Stomach (tissue), 9 donors: ENCODE results near the gene NCK1. TPM values are rescaled to one million over a fixed set of nuclear protein-coding genes. Genes with fewer than 3 reads are reported as not detected.

ENCODE experiments used
- DNase-seq, 2 donors: peaks; one replicate each; pipeline versions ENCODE4 v3.0.0 to v3.0.0-alpha.2; 2013 to 2019
- H3K27ac ChIP-seq, 5 donors: fragments of 200-600 bp in 4 of 5; sonication (generic) in 4 of 5; one replicate each; pipeline ENCODE4 v1.5.1; 2013 to 2019; ENCODE audit warnings: mild to moderate bottlenecking in 1 of 5, moderate library complexity in 1 of 5
- H3K27me3 ChIP-seq, 3 donors: fragments of 200-600 bp; sonication (generic); one replicate each; pipeline ENCODE4 v1.5.1; 2017 to 2019; ENCODE audit warnings: mixed run types in 1 of 3
- H3K36me3 ChIP-seq, 4 donors: fragments of 200-600 bp; sonication (generic); 1 replicate in 3 of 4; 2 replicates in 1 of 4; pipeline ENCODE4 v1.5.1; 2016 to 2019
- H3K4me1 ChIP-seq, 4 donors: fragments of 200-600 bp; sonication (generic); one replicate each; pipeline ENCODE4 v1.5.1; 2016 to 2019
- H3K4me3 ChIP-seq, 4 donors: fragments of 200-600 bp; sonication (generic) in 3 of 4; one replicate each; pipeline ENCODE4 v1.5.1; 2016 to 2019; ENCODE audit warnings: mild to moderate bottlenecking in 1 of 4
- H3K9me3 ChIP-seq, 4 donors: fragments of 200-600 bp; sonication (generic); one replicate each; pipeline ENCODE4 v1.5.1; 2016 to 2019
- EP300 ChIP-seq: sonication (generic); formaldehyde crosslinking; IDR thresholded peaks from one replicate; pipeline ENCODE4 v1.6.1; 2017; ENCODE audit warnings: antibody characterized with exemption
- POLR2A ChIP-seq, 4 donors: fragments of 450-650 bp; IDR thresholded peaks; one replicate each; pipeline ENCODE4 v1.6.1; 2016; ENCODE audit warnings: antibody characterized with exemption in 4 of 4, control low read depth in 2 of 4, mild to moderate bottlenecking in 1 of 4, moderate library complexity in 1 of 4
- POLR2AphosphoS5 ChIP-seq, 3 donors: sonication (generic); formaldehyde crosslinking; IDR thresholded peaks; one replicate each; pipeline ENCODE4 v1.6.1; 2016; ENCODE audit warnings: antibody characterized with exemption in 3 of 3
- WGBS, 5 donors: extraction: QIAGEN DNeasy Blood & Tissue Kit in 3 of 5; methylation state at CpG; one replicate each; pipeline versions ENCODE4 v1.1.5 to v1.1.7; 2013 to 2018; 5-methylcytosine and 5-hydroxymethylcytosine counted together
- intact Hi-C: fragments of 100-400 bp; cut with DNase I; formaldehyde crosslinking; loops from one replicate; pipeline ENCODE4 v1.15.1; 2023; ENCODE audit warnings: low total_unique reads
- polyA plus RNA-seq, 3 donors: library from polyadenylated mRNA; stranded (reverse); fragments of 200-250 nt; gene quantifications; one replicate each; pipeline ENCODE4 v1.2.3, GENCODE V29; 2013
- total RNA-seq, 5 donors: library from RNA; depleted of rRNA; stranded (reverse); fragments of >200 nt; gene quantifications; one replicate each; pipeline versions ENCODE4 v1.1.0 to v1.2.3, GENCODE V29; 2014 to 2016
- TF ChIP-seq, protein P1 (sequence below), 7 experiments: fragments of 450-650 bp in 4 of 7; fragments of 200-600 bp in 3 of 7; sonication (generic) in 3 of 7; IDR thresholded peaks; one replicate each; pipeline ENCODE4 v1.5.1; 2016 to 2019; ENCODE audit warnings: antibody characterized with exemption in 7 of 7, control low read depth in 2 of 7, mild to moderate bottlenecking in 1 of 7
- donor health status: healthy with polysubstance abuse.
- donor health status: Bipolar disorder and iron deficiency.
- donor health status: healthy.

The NCK1 gene
- total and polyA plus RNA-seq, 8 donors: 11.9 to 59.8 (median 25.2) TPM

DNA sequence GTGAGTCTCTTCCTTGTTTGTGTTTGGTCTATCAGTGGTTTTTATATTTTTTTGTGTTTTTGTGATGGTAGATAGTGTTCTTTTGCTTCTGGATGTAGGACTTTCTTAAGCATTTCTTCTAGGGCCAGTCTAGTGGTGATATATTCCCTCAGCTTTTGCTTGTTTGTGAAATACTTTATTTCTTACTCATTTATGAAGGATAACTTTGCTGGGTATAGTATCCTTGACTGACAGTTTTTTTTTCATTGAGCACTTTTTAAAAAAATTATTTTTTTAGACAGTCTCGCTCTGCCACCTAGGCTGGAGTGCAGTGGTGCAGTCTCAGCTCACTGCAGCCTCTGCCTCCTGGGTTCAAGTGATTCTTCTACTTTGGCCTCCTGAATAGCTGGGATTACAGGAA is 41.9 kb downstream of the NCK1 start:
- H3K27ac ChIP-seq: no peak overlapping the region
- H3K4me1 ChIP-seq: peaks cover 2 to 61% (median 34%) of the 10 kb centered on the region in 4 donors
- peaks cover 0 to 17% (median 10%) of the 10 kb centered on the region in 4 donors for H3K9me3 ChIP-seq
- no peak overlapping the region for H3K4me3 ChIP-seq
- DNase-seq: no peak
- intact Hi-C loops: no loop called here
- WGBS, 5 donors: 0 to 41% (median 0%) methylated on average over 1 of the region's 1 CpG
- H3K27me3 ChIP-seq: no peaks in the 10 kb centered on the region
- no peak for TF ChIP-seq POLR2A (IDR thresholded peaks at IDR 0.05)
- TF ChIP-seq EP300: no peak
- TF ChIP-seq, protein P1, sequence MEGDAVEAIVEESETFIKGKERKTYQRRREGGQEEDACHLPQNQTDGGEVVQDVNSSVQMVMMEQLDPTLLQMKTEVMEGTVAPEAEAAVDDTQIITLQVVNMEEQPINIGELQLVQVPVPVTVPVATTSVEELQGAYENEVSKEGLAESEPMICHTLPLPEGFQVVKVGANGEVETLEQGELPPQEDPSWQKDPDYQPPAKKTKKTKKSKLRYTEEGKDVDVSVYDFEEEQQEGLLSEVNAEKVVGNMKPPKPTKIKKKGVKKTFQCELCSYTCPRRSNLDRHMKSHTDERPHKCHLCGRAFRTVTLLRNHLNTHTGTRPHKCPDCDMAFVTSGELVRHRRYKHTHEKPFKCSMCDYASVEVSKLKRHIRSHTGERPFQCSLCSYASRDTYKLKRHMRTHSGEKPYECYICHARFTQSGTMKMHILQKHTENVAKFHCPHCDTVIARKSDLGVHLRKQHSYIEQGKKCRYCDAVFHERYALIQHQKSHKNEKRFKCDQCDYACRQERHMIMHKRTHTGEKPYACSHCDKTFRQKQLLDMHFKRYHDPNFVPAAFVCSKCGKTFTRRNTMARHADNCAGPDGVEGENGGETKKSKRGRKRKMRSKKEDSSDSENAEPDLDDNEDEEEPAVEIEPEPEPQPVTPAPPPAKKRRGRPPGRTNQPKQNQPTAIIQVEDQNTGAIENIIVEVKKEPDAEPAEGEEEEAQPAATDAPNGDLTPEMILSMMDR (IDR thresholded peaks at IDR 0.05): no peak
- peaks cover 0 to 6% (median 0%) of the 10 kb centered on the region in 4 donors for H3K36me3 ChIP-seq

DNA sequence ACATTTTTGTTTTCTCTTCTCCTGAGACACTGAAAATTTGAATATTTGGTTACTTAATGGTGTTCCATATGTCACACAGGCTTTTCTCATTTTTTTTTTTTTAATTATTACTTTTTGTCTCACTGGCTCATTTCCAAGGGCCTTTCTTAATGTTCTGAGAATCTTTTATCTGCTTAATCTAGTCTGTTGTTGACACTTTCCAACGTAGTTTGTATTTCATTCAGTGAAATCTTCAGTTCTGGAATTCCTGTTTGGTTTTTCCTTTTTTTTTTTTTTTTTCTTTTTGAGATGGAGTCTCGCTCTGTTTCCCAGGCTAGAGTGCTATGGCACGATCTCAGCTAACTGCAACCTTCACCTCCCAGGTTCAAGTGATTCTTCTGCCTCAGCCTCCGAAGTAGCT is 42.7 kb downstream of the NCK1 start:
- H3K4me3 ChIP-seq: no peak overlapping the region
- no peak for DNase-seq
- no peak overlapping the region for H3K27ac ChIP-seq
- H3K27me3 ChIP-seq: no peaks in the 10 kb centered on the region
- WGBS, 5 donors: 72 to 80% (median 73%) methylated on average over 4 of the region's 4 CpGs
- peaks cover 0 to 6% (median 0%) of the 10 kb centered on the region in 4 donors for H3K36me3 ChIP-seq
- H3K9me3 ChIP-seq: peaks cover 0 to 17% (median 10%) of the 10 kb centered on the region in 4 donors
- intact Hi-C loops: no loop called here
- no peak for TF ChIP-seq POLR2A (IDR thresholded peaks at IDR 0.05)
- peaks cover 7 to 61% (median 36%) of the 10 kb centered on the region in 4 donors for H3K4me1 ChIP-seq

DNA sequence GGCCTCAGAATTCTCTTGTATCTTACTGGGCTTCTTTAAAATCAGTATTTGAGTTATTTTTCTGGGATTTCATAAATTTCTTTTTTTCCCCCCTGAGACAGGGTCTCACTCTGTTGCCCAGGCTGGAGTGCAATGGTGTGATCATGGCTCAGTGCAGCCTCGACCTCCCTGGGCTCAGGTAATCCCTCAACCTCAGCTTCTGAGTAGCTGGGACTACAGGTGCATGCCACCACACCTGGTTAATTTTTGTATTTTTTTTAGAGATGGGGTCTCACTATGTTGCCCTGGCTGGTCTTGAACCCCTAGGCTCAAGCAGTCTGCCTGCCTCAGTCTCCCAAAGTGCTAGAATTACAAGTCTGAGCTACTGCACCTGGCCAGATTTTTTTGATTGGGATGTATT is 43.5 kb downstream of the NCK1 start:
- H3K27ac ChIP-seq: no peak overlapping the region
- no peaks in the 10 kb centered on the region for H3K36me3 ChIP-seq
- H3K27me3 ChIP-seq: no peaks in the 10 kb centered on the region
- H3K4me3 ChIP-seq: no peak overlapping the region
- WGBS, 5 donors: 93 to 100% (median 100%) methylated on average over 1 of the region's 1 CpG
- peaks cover 7 to 61% (median 36%) of the 10 kb centered on the region in 4 donors for H3K4me1 ChIP-seq
- no peak for DNase-seq
- H3K9me3 ChIP-seq: peaks cover 0 to 17% (median 10%) of the 10 kb centered on the region in 4 donors
- intact Hi-C loops: no loop called here
- TF ChIP-seq POLR2A (IDR thresholded peaks at IDR 0.05) (no peak), EP300 (no peak), POLR2AphosphoS5 (IDR thresholded peaks at IDR 0.05) (no peak)
- TF ChIP-seq, protein P1 (IDR thresholded peaks at IDR 0.05): no peak

DNA sequence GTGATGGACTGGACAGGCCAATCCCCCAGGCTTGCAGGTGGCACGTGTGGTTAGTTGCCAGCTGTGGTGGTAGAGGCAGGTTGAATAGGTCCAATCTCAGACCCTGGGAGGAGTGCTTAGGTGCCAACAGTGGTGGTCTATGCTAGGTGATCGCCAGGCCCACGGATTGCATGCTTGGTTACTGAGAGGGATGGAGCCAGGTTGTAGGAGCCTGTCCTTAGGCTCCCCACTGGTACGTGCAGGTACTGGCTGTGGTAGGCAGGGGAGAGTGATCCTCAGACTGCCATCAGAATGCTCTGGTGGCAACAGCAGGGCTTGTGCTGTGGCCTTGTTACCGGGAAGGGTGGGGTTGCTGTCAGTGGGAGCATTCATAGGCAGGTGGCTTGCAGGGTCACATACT is 44.7 kb downstream of the NCK1 start:
- DNase-seq: no peak
- H3K4me1 ChIP-seq: peaks cover 7 to 50% (median 33%) of the 10 kb centered on the region in 4 donors
- TF ChIP-seq POLR2A (IDR thresholded peaks at IDR 0.05): no peak
- TF ChIP-seq, protein P1 (IDR thresholded peaks at IDR 0.05): no peak
- peaks cover 0 to 17% (median 10%) of the 10 kb centered on the region in 4 donors for H3K9me3 ChIP-seq
- no peak overlapping the region for H3K4me3 ChIP-seq
- intact Hi-C loops: no loop called here
- WGBS, 5 donors: 71 to 83% (median 77%) methylated on average over 4 to 5 of the region's 5 CpGs
- no peaks in the 10 kb centered on the region for H3K36me3 ChIP-seq
- H3K27me3 ChIP-seq: no peaks in the 10 kb centered on the region
- H3K27ac ChIP-seq: no peak overlapping the region

DNA sequence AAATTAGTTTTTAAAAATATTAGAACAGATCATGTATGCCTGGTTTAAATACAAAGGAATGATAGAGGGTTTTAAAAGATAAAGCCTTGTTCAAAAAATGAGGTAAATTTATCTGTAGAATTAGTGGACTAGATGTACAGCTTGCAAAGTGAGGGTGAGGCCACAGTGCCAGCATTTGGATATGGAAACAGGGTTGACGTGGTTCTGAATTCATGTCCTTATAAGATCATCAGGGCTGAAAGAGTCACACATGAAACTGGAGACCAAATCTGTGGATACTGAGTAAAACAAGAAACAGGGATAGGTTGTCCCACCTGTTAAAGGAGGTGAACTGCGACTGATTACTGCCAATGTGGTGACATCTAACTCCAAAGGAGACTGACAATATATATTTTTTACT is 46.3 kb downstream of the NCK1 start:
- peaks cover 0 to 4% (median 0%) of the 10 kb centered on the region in 4 donors for H3K36me3 ChIP-seq
- intact Hi-C loops: no loop called here
- H3K9me3 ChIP-seq: peaks cover 0 to 15% (median 10%) of the 10 kb centered on the region in 4 donors
- H3K27ac ChIP-seq: no peak overlapping the region
- peaks cover 7 to 43% (median 33%) of the 10 kb centered on the region in 4 donors for H3K4me1 ChIP-seq
- no peak for DNase-seq
- H3K4me3 ChIP-seq: no peak overlapping the region
- H3K27me3 ChIP-seq: no peaks in the 10 kb centered on the region
- 93 to 98% (median 94%) methylated on average over 2 of the region's 2 CpGs for WGBS, 5 donors
- TF ChIP-seq, protein P1 (IDR thresholded peaks at IDR 0.05): no peak
- TF ChIP-seq POLR2AphosphoS5 (IDR thresholded peaks at IDR 0.05) (no peak), EP300 (no peak), POLR2A (IDR thresholded peaks at IDR 0.05) (no peak)
